ENCODE measurements around the gene SRMS. TPM values are rescaled to one million over a fixed set of nuclear protein-coding genes. Genes with fewer than 3 reads are reported as not detected.

Gene SRMS
- total and polyA plus RNA-seq, 2 donors (not counting 1 experiment from before 2014, with no cell fraction given), result not detected

DNA sequence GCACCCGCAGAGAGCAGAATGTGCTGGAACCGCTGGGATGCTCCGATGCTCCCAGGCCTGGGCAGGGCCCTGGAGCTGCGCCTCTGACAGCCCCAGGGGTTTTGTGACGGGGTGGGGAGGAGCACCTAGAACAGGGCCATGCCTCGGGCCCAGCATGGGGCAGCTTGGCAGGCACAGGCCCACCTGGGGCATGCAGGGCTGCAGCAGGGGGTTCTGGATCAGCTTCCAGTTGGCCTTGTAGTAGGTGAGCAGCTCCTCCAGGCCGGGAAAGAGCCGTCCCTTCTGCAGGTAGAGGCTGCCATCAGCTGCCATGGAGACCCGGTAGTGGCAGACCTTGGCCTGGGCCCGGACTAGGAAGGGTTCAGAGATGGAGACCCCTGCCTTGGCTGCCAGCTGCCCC, 4.4 kb downstream of the SRMS start:
- Histone ChIP-seq H3K4me3 (replicated peaks in 1 of 4; ENCODE audit: control extremely low read depth in 1 of 4, insufficient read depth in 1 of 4, low read depth in 3 of 4, low read length in 4 of 4) (no peak overlapping the region), H3K9me3 (ENCODE audit: control insufficient read depth, insufficient read depth, low read depth, low read length) (no peaks in the 10 kb centered on the region), H3K36me3 (ENCODE audit: control insufficient read depth, insufficient read depth, low read length) (no peaks in the 10 kb centered on the region), H3K27me3 (ENCODE audit: control insufficient read depth, insufficient read depth, low read length) (peaks cover 4% of the 10 kb centered on the region), H3K79me2 (ENCODE audit: control insufficient read depth, insufficient read depth, low read length) (no peaks in the 10 kb centered on the region), H2AFZ (ENCODE audit: low read length) (no peak overlapping the region), H3K4me1 (ENCODE audit: control insufficient read depth, extremely low read depth, insufficient read depth, low read length) (no peaks in the 10 kb centered on the region), H4K20me1 (ENCODE audit: control insufficient read depth, extremely low read depth, insufficient read depth, low read length) (no peaks in the 10 kb centered on the region), H3K9ac (ENCODE audit: insufficient read depth, low read length) (no peak overlapping the region), H3K27ac (ENCODE audit: insufficient read depth, low read length) (no peak overlapping the region), H3K4me2 (ENCODE audit: extremely low read depth, insufficient read depth, low read length) (no peak overlapping the region)
- TF ChIP-seq, protein P1, sequence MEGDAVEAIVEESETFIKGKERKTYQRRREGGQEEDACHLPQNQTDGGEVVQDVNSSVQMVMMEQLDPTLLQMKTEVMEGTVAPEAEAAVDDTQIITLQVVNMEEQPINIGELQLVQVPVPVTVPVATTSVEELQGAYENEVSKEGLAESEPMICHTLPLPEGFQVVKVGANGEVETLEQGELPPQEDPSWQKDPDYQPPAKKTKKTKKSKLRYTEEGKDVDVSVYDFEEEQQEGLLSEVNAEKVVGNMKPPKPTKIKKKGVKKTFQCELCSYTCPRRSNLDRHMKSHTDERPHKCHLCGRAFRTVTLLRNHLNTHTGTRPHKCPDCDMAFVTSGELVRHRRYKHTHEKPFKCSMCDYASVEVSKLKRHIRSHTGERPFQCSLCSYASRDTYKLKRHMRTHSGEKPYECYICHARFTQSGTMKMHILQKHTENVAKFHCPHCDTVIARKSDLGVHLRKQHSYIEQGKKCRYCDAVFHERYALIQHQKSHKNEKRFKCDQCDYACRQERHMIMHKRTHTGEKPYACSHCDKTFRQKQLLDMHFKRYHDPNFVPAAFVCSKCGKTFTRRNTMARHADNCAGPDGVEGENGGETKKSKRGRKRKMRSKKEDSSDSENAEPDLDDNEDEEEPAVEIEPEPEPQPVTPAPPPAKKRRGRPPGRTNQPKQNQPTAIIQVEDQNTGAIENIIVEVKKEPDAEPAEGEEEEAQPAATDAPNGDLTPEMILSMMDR (conservative IDR thresholded peaks at IDR 0.05 in 1 of 2, IDR thresholded peaks at IDR 0.05 in 1 of 2; ENCODE audit: low read depth in 1 of 2, low read length in 2 of 2), result no peak
- no peak for TF ChIP-seq EZH2 (IDR thresholded peaks at IDR 0.05; ENCODE audit: low read length, missing control alignments)
- no peak for DNase-seq (ENCODE audit: low read depth in 2 of 2)

DNA sequence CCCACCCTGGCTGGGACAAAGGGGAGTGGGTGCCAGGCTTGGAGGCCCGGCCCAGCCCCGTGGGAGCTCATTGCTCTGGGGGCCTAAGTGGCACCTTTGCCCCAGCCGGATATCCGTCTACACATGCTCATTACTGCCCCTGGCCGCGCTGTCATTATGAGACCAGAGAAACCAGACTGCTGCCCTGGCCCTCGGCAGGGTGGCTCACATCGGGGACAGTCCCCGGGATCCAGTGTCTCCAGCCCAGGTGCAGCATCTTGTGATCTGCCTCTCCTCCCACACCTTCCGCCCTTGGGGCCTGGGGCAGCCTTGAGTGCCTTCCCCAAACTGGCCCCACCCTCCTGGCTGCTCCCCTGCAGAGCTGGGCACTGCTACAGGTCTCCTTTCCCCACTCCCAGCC, 4.9 kb downstream of the SRMS start:
- TF ChIP-seq, protein P1 (conservative IDR thresholded peaks at IDR 0.05 in 1 of 2, IDR thresholded peaks at IDR 0.05 in 1 of 2; ENCODE audit: low read depth in 1 of 2, low read length in 2 of 2), result no peak
- Histone ChIP-seq H3K36me3 (ENCODE audit: control insufficient read depth, insufficient read depth, low read length) (no peaks in the 10 kb centered on the region), H3K79me2 (ENCODE audit: control insufficient read depth, insufficient read depth, low read length) (no peaks in the 10 kb centered on the region), H3K4me3 (replicated peaks in 1 of 4; ENCODE audit: control extremely low read depth in 1 of 4, insufficient read depth in 1 of 4, low read depth in 3 of 4, low read length in 4 of 4) (no peak overlapping the region), H3K4me1 (ENCODE audit: control insufficient read depth, extremely low read depth, insufficient read depth, low read length) (no peaks in the 10 kb centered on the region), H3K9me3 (ENCODE audit: control insufficient read depth, insufficient read depth, low read depth, low read length) (no peaks in the 10 kb centered on the region), H3K27ac (ENCODE audit: insufficient read depth, low read length) (no peak overlapping the region), H3K9ac (ENCODE audit: insufficient read depth, low read length) (no peak overlapping the region), H3K4me2 (ENCODE audit: extremely low read depth, insufficient read depth, low read length) (no peak overlapping the region), H3K27me3 (ENCODE audit: control insufficient read depth, insufficient read depth, low read length) (peaks cover 3% of the 10 kb centered on the region), H2AFZ (ENCODE audit: low read length) (no peak overlapping the region), H4K20me1 (ENCODE audit: control insufficient read depth, extremely low read depth, insufficient read depth, low read length) (no peaks in the 10 kb centered on the region)
- no peak for DNase-seq (ENCODE audit: low read depth in 2 of 2)

DNA sequence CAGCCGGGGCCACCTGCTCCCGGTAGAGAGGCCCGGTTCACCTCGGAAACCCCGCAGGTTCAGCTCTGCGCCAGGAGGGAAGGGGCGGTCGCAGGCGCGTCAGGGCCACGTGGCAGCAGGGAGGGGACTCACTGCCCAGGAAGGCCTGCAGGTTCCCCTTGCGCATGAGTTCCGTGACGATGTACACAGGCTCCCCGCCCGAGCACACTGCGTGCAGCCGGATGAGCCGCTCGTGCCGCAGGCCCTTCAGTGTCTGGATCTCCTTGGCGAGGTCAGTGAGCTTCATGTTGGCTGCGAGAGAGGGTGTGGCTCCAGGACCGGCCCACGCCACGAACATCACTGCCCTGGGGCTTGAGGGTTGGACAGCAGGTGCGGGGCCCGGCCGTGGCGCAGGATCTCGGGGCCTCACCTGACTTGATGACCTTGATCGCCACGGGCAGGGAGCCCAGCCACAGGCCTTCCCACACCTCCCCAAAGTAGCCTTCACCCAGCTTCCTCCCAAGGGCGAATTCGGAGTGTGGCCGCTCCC, 5.5 kb downstream of the SRMS start:
- no peak for DNase-seq (ENCODE audit: low read depth in 2 of 2)
- Histone ChIP-seq H3K27me3 (ENCODE audit: control insufficient read depth, insufficient read depth, low read length) (peaks cover 3% of the 10 kb centered on the region), H3K9ac (ENCODE audit: insufficient read depth, low read length) (no peak overlapping the region), H3K36me3 (ENCODE audit: control insufficient read depth, insufficient read depth, low read length) (no peaks in the 10 kb centered on the region), H2AFZ (ENCODE audit: low read length) (no peak overlapping the region), H3K79me2 (ENCODE audit: control insufficient read depth, insufficient read depth, low read length) (no peaks in the 10 kb centered on the region), H3K4me3 (replicated peaks in 1 of 4; ENCODE audit: control extremely low read depth in 1 of 4, insufficient read depth in 1 of 4, low read depth in 3 of 4, low read length in 4 of 4) (no peak overlapping the region), H3K4me1 (ENCODE audit: control insufficient read depth, extremely low read depth, insufficient read depth, low read length) (no peaks in the 10 kb centered on the region), H3K27ac (ENCODE audit: insufficient read depth, low read length) (no peak overlapping the region), H3K4me2 (ENCODE audit: extremely low read depth, insufficient read depth, low read length) (no peak overlapping the region), H3K9me3 (ENCODE audit: control insufficient read depth, insufficient read depth, low read depth, low read length) (no peaks in the 10 kb centered on the region), H4K20me1 (ENCODE audit: control insufficient read depth, extremely low read depth, insufficient read depth, low read length) (no peaks in the 10 kb centered on the region)
- TF ChIP-seq EZH2 (IDR thresholded peaks at IDR 0.05; ENCODE audit: low read length, missing control alignments), result no peak
- TF ChIP-seq, protein P1 (conservative IDR thresholded peaks at IDR 0.05 in 1 of 2, IDR thresholded peaks at IDR 0.05 in 1 of 2; ENCODE audit: low read depth in 1 of 2, low read length in 2 of 2), result no peak
